ENCODE measurements around the gene BMPR2.
A peak's percentile ranks its signal among the peaks of the same experiment; 100 is the strongest.

- TF ChIP-seq CTCF (IDR thresholded peaks at IDR 0.05) (peak; percentile 69 to 96 (median 92)), EP300 (IDR thresholded peaks at IDR 0.05) (no peak)
Measured at GRCh38 chr2:202588647-202589581, 212.8 kb downstream of the BMPR2 start.

Data from sigmoid colon (tissue), 4 donors.